SK-N-SH (cell line): ENCODE results near the gene FOXF1. TPM values are rescaled to one million over a fixed set of nuclear protein-coding genes. Genes with fewer than 3 reads are reported as not detected.

Experiments used
- CTCF ChIA-PET: fragments of 300-600, 350-600 bp; formaldehyde crosslinking; extraction: SDS; loops from one replicate; lab custom pipeline; 2021; lab: Yijun Ruan, JAX
- POLR2A ChIA-PET: fragments of 350-600 bp; sonication (Branson Sonifier 250); formaldehyde crosslinking; extraction: SDS; loops from one replicate; lab custom pipeline; 2020; ENCODE audit warnings: antibody characterized with exemption, inconsistent platforms; lab: Yijun Ruan, JAX
- DNase-seq: peaks from one replicate; pipeline ENCODE4 v3.0.0; 2012
- H2AFZ ChIP-seq: fragments of 200-600 bp; sonication (generic); 2 replicates; pipeline ENCODE4 v1.8.1; 2016; ENCODE audit warnings: antibody characterized with exemption, mild to moderate bottlenecking, low read depth
- H3F3A ChIP-seq: fragments of 200-600 bp; sonication (generic); replicated peaks from 2 replicates; pipeline ENCODE3; 2016; ENCODE audit warnings: antibody characterized with exemption, mild to moderate bottlenecking; ENCODE audit not compliant: insufficient read depth
- H3K27ac ChIP-seq, 2 experiments: fragments of 200-500 bp in 1 of 2; fragments of 200-600 bp in 1 of 2; sonication (Bioruptor generic) in 1 of 2; sonication (generic), shearing (Covaris generic) in 1 of 2; 2 replicates each; pipeline versions ENCODE4 v1.5.1 to v1.6.1; 2014 to 2016; ENCODE audit warnings: low read depth in 2 of 2, inconsistent platforms in 1 of 2, low read length in 1 of 2, mild to moderate bottlenecking in 1 of 2, mixed read lengths in 1 of 2
- H3K27me3 ChIP-seq: fragments of 200-600 bp; sonication (generic), shearing (Covaris generic); 2 replicates; pipeline ENCODE4 v1.6.1; 2016; ENCODE audit warnings: mixed run types; ENCODE audit not compliant: insufficient read depth
- H3K36me3 ChIP-seq, 2 experiments: fragments of 200-500 bp in 1 of 2; fragments of 200-600 bp in 1 of 2; sonication (Bioruptor generic) in 1 of 2; sonication (generic) in 1 of 2; replicated peaks in 1 of 2; 2 replicates each; pipeline versions ENCODE3 to v1.5.1; 2014 to 2016; ENCODE audit warnings: low read length in 1 of 2, mild to moderate bottlenecking in 1 of 2; ENCODE audit not compliant: insufficient read depth in 2 of 2, control insufficient read depth in 1 of 2
- H3K4me1 ChIP-seq, 2 experiments: fragments of 200-500 bp in 1 of 2; fragments of 200-600 bp in 1 of 2; sonication (Bioruptor generic) in 1 of 2; sonication (generic), shearing (Covaris generic) in 1 of 2; 2 replicates each; pipeline versions ENCODE4 v1.5.1 to v1.6.1; 2014 to 2016; ENCODE audit warnings: low read depth in 1 of 2, low read length in 1 of 2, mixed run types in 1 of 2; ENCODE audit not compliant: insufficient read depth in 2 of 2, control insufficient read depth in 1 of 2
- H3K4me2 ChIP-seq: fragments of 200-600 bp; sonication (generic), shearing (Covaris generic); 2 replicates; pipeline ENCODE4 v1.6.1; 2017; ENCODE audit warnings: mixed run types
- H3K4me3 ChIP-seq, 2 experiments: fragments of 200-500 bp in 1 of 2; fragments of 200-600 bp in 1 of 2; sonication (Bioruptor generic) in 1 of 2; sonication (generic), shearing (Covaris generic) in 1 of 2; 2 replicates each; pipeline versions ENCODE4 v1.5.1 to v1.8.1; 2014 to 2016; ENCODE audit warnings: low read depth in 2 of 2, inconsistent platforms in 1 of 2, low read length in 1 of 2, mild to moderate bottlenecking in 1 of 2, mixed read lengths in 1 of 2, moderate library complexity in 1 of 2
- H3K79me2 ChIP-seq: fragments of 200-600 bp; sonication (generic); 2 replicates; pipeline ENCODE4 v1.8.1; 2017; ENCODE audit warnings: mild to moderate bottlenecking; ENCODE audit not compliant: insufficient read depth
- H3K9ac ChIP-seq: fragments of 200-600 bp; sonication (generic); 2 replicates; pipeline ENCODE4 v1.6.1; 2017; ENCODE audit warnings: mixed run types
- H3K9me2 ChIP-seq: fragments of 200-600 bp; sonication (generic); 2 replicates; pipeline ENCODE4 v1.6.1; 2017; ENCODE audit warnings: mixed run types
- H3K9me3 ChIP-seq: fragments of 200-600 bp; sonication (generic); 2 replicates; pipeline ENCODE4 v1.6.1; 2017; ENCODE audit warnings: mixed run types, mild to moderate bottlenecking, moderate library complexity
- H4K20me1 ChIP-seq: fragments of 200-600 bp; sonication (generic); 2 replicates; pipeline ENCODE4 v1.6.1; 2017; ENCODE audit warnings: mild to moderate bottlenecking, mixed run types; ENCODE audit not compliant: insufficient read depth
- CHD2 ChIP-seq: fragments of 150-350 bp; IDR thresholded peaks from 2 replicates; pipeline ENCODE4 v1.6.1; 2018; ENCODE audit warnings: low read length; ENCODE audit not compliant: partially characterized antibody
- ELF1 ChIP-seq: IDR thresholded peaks from 2 replicates; pipeline ENCODE4 v1.4.0; 2012
- EP300 ChIP-seq, 2 experiments: IDR thresholded peaks; 2 replicates each; pipeline versions ENCODE4 v1.4.0 to v1.6.1; 2012; ENCODE audit warnings: borderline replicate concordance in 1 of 2, low read depth in 1 of 2, low read length in 1 of 2
- EZH2phosphoT487 ChIP-seq: fragments of 200-600 bp; sonication (generic); IDR thresholded peaks from 2 replicates; pipeline ENCODE4 v1.6.1; 2017; ENCODE audit warnings: low read depth, mixed run types, mild to moderate bottlenecking, antibody characterized with exemption, moderate library complexity, borderline replicate concordance
- FOSL2 ChIP-seq: IDR thresholded peaks from 2 replicates; pipeline ENCODE4 v1.4.0; 2012; ENCODE audit warnings: low read depth, mild to moderate bottlenecking, moderate library complexity, borderline replicate concordance
- FOXM1 ChIP-seq: IDR thresholded peaks from 2 replicates; pipeline ENCODE4 v1.4.0; 2012; ENCODE audit warnings: low read depth, mild to moderate bottlenecking
- GABPA ChIP-seq: IDR thresholded peaks from 2 replicates; pipeline ENCODE4 v1.4.0; 2012; ENCODE audit warnings: low read depth, mild to moderate bottlenecking
- GATA2 ChIP-seq: sonication (generic); formaldehyde crosslinking; IDR thresholded peaks from 2 replicates; pipeline ENCODE4 v1.5.0; 2020; ENCODE audit warnings: mild to moderate bottlenecking, missing genetic modification reagents
- JUND ChIP-seq: IDR thresholded peaks from 2 replicates; pipeline ENCODE4 v1.4.0; 2012
- MAX ChIP-seq: IDR thresholded peaks from 2 replicates; pipeline ENCODE4 v1.4.0; 2012; ENCODE audit warnings: low read depth
- MEF2A ChIP-seq: IDR thresholded peaks from 2 replicates; pipeline ENCODE4 v1.4.0; 2012; ENCODE audit warnings: low read depth, borderline replicate concordance
- MXI1 ChIP-seq: IDR thresholded peaks from 2 replicates; pipeline ENCODE4 v1.6.1; 2012; ENCODE audit warnings: mild to moderate bottlenecking, low read depth, low read length, improper control_type of control experiment
- NRF1 ChIP-seq: IDR thresholded peaks from 2 replicates; pipeline ENCODE4 v1.6.1; 2012; ENCODE audit warnings: low read depth, mild to moderate bottlenecking, low read length
- POLR2AphosphoS5 ChIP-seq: IDR thresholded peaks from 2 replicates; pipeline ENCODE4 v1.6.1; 2012; ENCODE audit warnings: low read depth, low read length
- RAD21 ChIP-seq: IDR thresholded peaks from 2 replicates; pipeline ENCODE4 v1.6.1; 2012; ENCODE audit warnings: mild to moderate bottlenecking, low read length
- RFX5 ChIP-seq: IDR thresholded peaks from 2 replicates; pipeline ENCODE4 v1.6.1; 2012; ENCODE audit warnings: mild to moderate bottlenecking, improper control_type of control experiment, low read length
- SMC3 ChIP-seq: IDR thresholded peaks from 2 replicates; pipeline ENCODE4 v1.6.1; 2012; ENCODE audit warnings: low read depth, low read length, improper control_type of control experiment
- TAF1 ChIP-seq: IDR thresholded peaks from 2 replicates; pipeline ENCODE4 v1.6.1; 2012; ENCODE audit warnings: low read depth, mild to moderate bottlenecking, low read length, moderate library complexity, borderline replicate concordance
- TCF12 ChIP-seq: IDR thresholded peaks from 2 replicates; pipeline ENCODE4 v1.4.0; 2012
- ZBTB33 ChIP-seq: IDR thresholded peaks from 2 replicates; pipeline ENCODE4 v1.4.0; 2012; ENCODE audit warnings: low read depth, borderline replicate concordance
- WGBS: methylation state at CpG from one replicate; pipeline ENCODE4 v1.1.6; 2017; ENCODE audit warnings: low lambda C conversion rate; 5-methylcytosine and 5-hydroxymethylcytosine counted together
- polyA plus RNA-seq, 3 experiments: library from polyadenylated mRNA; depleted of rRNA; stranded (reverse); fragments of >200 nt; gene quantifications; 2 replicates each; pipeline ENCODE4 v1.2.3, GENCODE V29; 2012
- TF ChIP-seq, protein P1 (sequence below): fragments of 150-350 bp; IDR thresholded peaks from 2 replicates; pipeline ENCODE4 v1.6.1; 2016; ENCODE audit warnings: mild to moderate bottlenecking, low read depth, low read length

FOXF1 gene
- 0.02 TPM in 1 of 2 replicates, not detected in the other for polyA plus RNA-seq (2012; rRNA removed)
- polyA plus RNA-seq (2012; cell fraction: cytosol; rRNA removed): 0.01 TPM in 1 of 2 replicates, not detected in the other
- polyA plus RNA-seq (2012; cell fraction: nucleus; rRNA removed): 0.02 and 0.04 TPM in 2 replicates

DNA sequence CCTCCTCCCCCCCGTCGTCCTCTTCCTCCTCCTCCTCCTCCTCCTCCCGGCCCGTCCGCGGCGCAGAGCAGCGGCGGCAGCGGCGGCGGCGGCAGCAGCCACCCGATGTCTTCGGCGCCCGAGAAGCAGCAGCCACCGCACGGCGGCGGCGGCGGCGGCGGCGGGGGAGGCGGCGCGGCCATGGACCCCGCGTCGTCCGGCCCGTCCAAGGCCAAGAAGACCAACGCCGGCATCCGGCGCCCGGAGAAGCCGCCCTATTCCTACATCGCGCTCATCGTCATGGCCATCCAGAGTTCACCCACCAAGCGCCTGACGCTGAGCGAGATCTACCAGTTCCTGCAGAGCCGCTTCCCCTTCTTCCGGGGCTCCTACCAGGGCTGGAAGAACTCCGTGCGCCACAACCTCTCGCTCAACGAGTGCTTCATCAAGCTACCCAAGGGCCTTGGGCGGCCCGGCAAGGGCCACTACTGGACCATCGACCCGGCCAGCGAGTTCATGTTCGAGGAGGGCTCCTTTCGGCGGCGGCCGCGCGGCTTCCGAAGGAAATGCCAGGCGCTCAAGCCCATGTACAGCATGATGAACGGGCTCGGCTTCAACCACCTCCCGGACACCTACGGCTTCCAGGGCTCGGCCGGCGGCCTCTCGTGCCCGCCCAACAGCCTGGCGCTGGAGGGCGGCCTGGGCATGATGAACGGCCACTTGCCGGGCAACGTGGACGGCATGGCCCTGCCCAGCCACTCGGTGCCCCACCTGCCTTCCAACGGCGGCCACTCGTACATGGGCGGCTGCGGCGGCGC is at the start of gene FOXF1:
TSS of gene FOXF1 (plus strand) at position 63 of the 797 bp plus-strand sequence. CDS start at position 106, 43 bp downstream.
- H3K27ac ChIP-seq: no peak within 1 kb of the TSS
- 2% methylated on average over 14 of the region's 89 CpGs for WGBS
- H3K9me3 ChIP-seq: no peaks in the 10 kb centered on the region
- H3F3A ChIP-seq: no peaks in the 10 kb centered on the region
- no peaks in the 10 kb centered on the region for H3K4me1 ChIP-seq
- no peaks in the 10 kb centered on the region for H3K79me2 ChIP-seq
- H3K4me2 ChIP-seq: peak within 1 kb of the TSS; percentile 74
- ChIA-PET POLR2A (no interaction called here), CTCF (interaction anchor here (1.8 kb wide), 1 partner anchor 10 kb away, joined by 7 read pairs; no protein-coding TSS in a partner anchor)
- no peak within 1 kb of the TSS for H2AFZ ChIP-seq
- TF ChIP-seq EZH2phosphoT487 (no peak; the same call in 1 of the 2 replicates), JUND (no peak), EP300 (IDR thresholded peaks at IDR 0.05; ENCODE audit: borderline replicate concordance in 1 of 2, low read depth in 1 of 2, low read length in 1 of 2) (no peak), SMC3 (no peak), FOSL2 (no peak), MAX (no peak), TAF1 (no peak), NRF1 (no peak)
- TF ChIP-seq, protein P1, sequence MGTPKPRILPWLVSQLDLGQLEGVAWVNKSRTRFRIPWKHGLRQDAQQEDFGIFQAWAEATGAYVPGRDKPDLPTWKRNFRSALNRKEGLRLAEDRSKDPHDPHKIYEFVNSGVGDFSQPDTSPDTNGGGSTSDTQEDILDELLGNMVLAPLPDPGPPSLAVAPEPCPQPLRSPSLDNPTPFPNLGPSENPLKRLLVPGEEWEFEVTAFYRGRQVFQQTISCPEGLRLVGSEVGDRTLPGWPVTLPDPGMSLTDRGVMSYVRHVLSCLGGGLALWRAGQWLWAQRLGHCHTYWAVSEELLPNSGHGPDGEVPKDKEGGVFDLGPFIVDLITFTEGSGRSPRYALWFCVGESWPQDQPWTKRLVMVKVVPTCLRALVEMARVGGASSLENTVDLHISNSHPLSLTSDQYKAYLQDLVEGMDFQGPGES: no peak
- H3K36me3 ChIP-seq: no peaks in the 10 kb centered on the region
- peaks cover 94% of the 10 kb centered on the region for H3K27me3 ChIP-seq
- H3K9me2 ChIP-seq: no peaks in the 10 kb centered on the region
- DNase-seq: no peak
- H3K4me3 ChIP-seq: peak within 1 kb of the TSS; percentile 24 to 52; a peak in 3 of 4 replicates
- 0 out of 2 replicates have a peak, but pooled peaks cover 16% of the 10 kb centered on the region for H4K20me1 ChIP-seq
- H3K9ac ChIP-seq: no peak within 1 kb of the TSS

DNA sequence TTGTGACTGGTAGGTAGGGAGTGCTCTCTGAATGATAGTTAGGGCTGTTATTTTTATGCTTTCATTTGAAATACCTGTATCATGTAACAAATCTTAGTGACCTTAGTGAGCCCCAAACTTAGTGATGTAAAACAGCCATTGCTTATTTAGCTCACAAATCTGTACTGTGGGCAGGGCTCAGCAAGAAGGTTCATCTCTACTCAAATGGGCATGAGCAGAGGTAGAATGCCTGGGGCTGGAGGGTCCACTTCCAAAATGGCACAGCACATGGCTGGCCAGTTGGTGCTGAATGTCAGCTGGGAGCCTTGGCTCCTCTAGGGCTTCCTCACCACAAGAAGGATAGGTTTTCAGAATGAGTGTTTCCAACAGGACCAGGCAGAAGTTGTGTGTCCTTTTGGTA is 49.3 kb upstream of the FOXF1 start:
- Histone ChIP-seq H4K20me1 (no peaks in the 10 kb centered on the region), H3F3A (no peaks in the 10 kb centered on the region), H3K9me2 (no peaks in the 10 kb centered on the region), H3K9me3 (no peaks in the 10 kb centered on the region), H3K27ac (no peak overlapping the region), H3K4me1 (no peaks in the 10 kb centered on the region), H2AFZ (no peak overlapping the region), H3K4me2 (no peak overlapping the region), H3K27me3 (peaks cover 48% of the 10 kb centered on the region), H3K9ac (no peak overlapping the region), H3K4me3 (no peak overlapping the region), H3K79me2 (no peaks in the 10 kb centered on the region), H3K36me3 (no peaks in the 10 kb centered on the region)
- POLR2A ChIA-PET: no interaction called here
- DNase-seq: no peak
- CTCF ChIA-PET: interaction anchor here (1.1 kb wide), 1 partner anchor 445 kb away, joined by 4 read pairs; no protein-coding TSS in a partner anchor
- TF ChIP-seq GABPA: no peak
- TF ChIP-seq RFX5: no peak
- no peak for TF ChIP-seq JUND
- no peak for TF ChIP-seq TAF1
- no peak for TF ChIP-seq ZBTB33
- no peak for TF ChIP-seq ELF1
- TF ChIP-seq FOXM1: no peak
- no peak for TF ChIP-seq POLR2AphosphoS5
- no peak for TF ChIP-seq RAD21
- no peak for TF ChIP-seq MAX
- no peak for TF ChIP-seq MEF2A
- TF ChIP-seq EZH2phosphoT487: no peak
- TF ChIP-seq MXI1: no peak
- no peak for TF ChIP-seq CHD2
- TF ChIP-seq, protein P1: no peak
- TF ChIP-seq TCF12: no peak
- TF ChIP-seq GATA2 (CRISPR knock-in tag): no peak
- no peak for TF ChIP-seq SMC3
